CD8-positive, alpha-beta memory T cell (primary cell): Measurements from ENCODE around the gene KRTAP10-4. TPM values are rescaled to one million over a fixed set of nuclear protein-coding genes. Genes with fewer than 3 reads are reported as not detected.

Experiments
- CTCF ChIA-PET: fragments of 350-600 bp; sonication (Branson Sonifier 250); formaldehyde crosslinking; loops from one replicate; lab custom pipeline; 2021; ENCODE audit warnings: antibody characterized with exemption; lab: Charles Lee
- POLR2A ChIA-PET: fragments of 350-600 bp; sonication (Branson Sonifier 250); formaldehyde crosslinking; loops from one replicate; lab custom pipeline; 2021; ENCODE audit warnings: antibody characterized with exemption; lab: Charles Lee
- DNase-seq, 5 donors: peaks; one replicate each; pipeline versions ENCODE4 v3.0.0 to v3.0.0-alpha.2; 2020 to 2022; ENCODE audit warnings: mixed read lengths in 1 of 5
- H3K27ac ChIP-seq: one replicate; pipeline ENCODE4 v1.7.0; 2013; ENCODE audit warnings: low read depth, mild to moderate bottlenecking, low read length, moderate library complexity
- H3K27me3 ChIP-seq: 2 replicates; pipeline ENCODE4 v1.7.0; 2013; ENCODE audit warnings: low read length, mild to moderate bottlenecking; ENCODE audit not compliant: insufficient read depth, poor library complexity, severe bottlenecking
- H3K36me3 ChIP-seq: 2 replicates; pipeline ENCODE4 v1.7.0; 2013; ENCODE audit warnings: mild to moderate bottlenecking, low read length, moderate library complexity; ENCODE audit not compliant: insufficient read depth
- H3K4me1 ChIP-seq: 2 replicates; pipeline ENCODE4 v1.7.0; 2013; ENCODE audit warnings: mild to moderate bottlenecking, low read length, moderate library complexity; ENCODE audit not compliant: insufficient read depth
- H3K4me3 ChIP-seq: 2 replicates; pipeline ENCODE4 v1.7.0; 2013; ENCODE audit warnings: mild to moderate bottlenecking, low read length
- H3K9me3 ChIP-seq: 2 replicates; pipeline ENCODE4 v1.7.0; 2013; ENCODE audit warnings: mild to moderate bottlenecking, low read length
- H3K27ac Mint-ChIP-seq, 8 donors: one replicate each; pipeline ENCODE4 v1.8.0; 2020 to 2021; ENCODE audit warnings: mixed read lengths in 8 of 8, mild to moderate bottlenecking in 6 of 8, inconsistent platforms in 3 of 8, moderate library complexity in 3 of 8
- H3K27me3 Mint-ChIP-seq, 2 donors: one replicate each; pipeline ENCODE4 v1.8.0; 2020 to 2021; ENCODE audit warnings: mixed read lengths in 2 of 2, mild to moderate bottlenecking in 1 of 2, moderate library complexity in 1 of 2
- H3K36me3 Mint-ChIP-seq, 3 donors: one replicate each; pipeline ENCODE4 v1.8.0; 2020 to 2021; ENCODE audit warnings: mixed read lengths in 3 of 3, inconsistent platforms in 1 of 3, mild to moderate bottlenecking in 1 of 3
- H3K4me1 Mint-ChIP-seq, 3 donors: one replicate each; pipeline ENCODE4 v1.8.0; 2020 to 2021; ENCODE audit warnings: mixed read lengths in 3 of 3, inconsistent platforms in 1 of 3, mild to moderate bottlenecking in 1 of 3
- H3K4me3 Mint-ChIP-seq, 7 donors: one replicate each; pipeline ENCODE4 v1.8.0; 2020 to 2021; ENCODE audit warnings: mixed read lengths in 7 of 7, mild to moderate bottlenecking in 6 of 7, moderate library complexity in 4 of 7, inconsistent platforms in 2 of 7
- H3K9me3 Mint-ChIP-seq, 5 donors: one replicate each; pipeline ENCODE4 v1.8.0; 2020 to 2022; ENCODE audit warnings: mixed read lengths in 5 of 5, mild to moderate bottlenecking in 3 of 5, moderate library complexity in 2 of 5, inconsistent platforms in 1 of 5
- polyA plus RNA-seq: library from polyadenylated mRNA; unstranded; fragments of 300-500 nt; fragmentation: Illumina TruSeq; gene quantifications from one replicate; pipeline ENCODE4 v1.2.3, GENCODE V29; 2021
- total RNA-seq, 2 experiments: library from RNA; stranded (reverse); gene quantifications; one replicate each; pipeline ENCODE4 v1.2.3, GENCODE V29; 2021

Gene KRTAP10-4
- total and polyA plus RNA-seq, 3 experiments from 2014 or later, result not detected

GRCh38 chr21:44618504-44618903, 45.0 kb downstream of the KRTAP10-4 start:
- Histone ChIP-seq H3K4me3 (peak overlapping the region; percentile 5), H3K27ac (peak overlapping the region; percentile 57), H3K27me3 (no peaks in the 10 kb centered on the region), H3K9me3 (peaks cover 6% of the 10 kb centered on the region), H3K4me1 (peaks cover 47% of the 10 kb centered on the region), H3K36me3 (no peaks in the 10 kb centered on the region)
- H3K4me1 Mint-ChIP-seq, result peaks cover 44 to 62% (median 54%) of the 10 kb centered on the region in 3 donors
- CTCF ChIA-PET, result interaction anchor here (0.7 to 3.1 kb wide), 10 partner anchors 12 to 175 kb away, joined by 3 to 14 read pairs (median 4); partner anchors contain the start of genes KRTAP10-10, KRTAP10-5 and KRTAP12-3
- peaks cover 12 to 36% (median 19%) of the 10 kb centered on the region in 3 donors for H3K36me3 Mint-ChIP-seq
- H3K27ac Mint-ChIP-seq, result peak overlapping the region; percentile 70 to 95 (median 91)
- peaks cover 0 to 2% of the 10 kb centered on the region in 2 donors for H3K27me3 Mint-ChIP-seq
- peaks cover 25 to 37% (median 33%) of the 10 kb centered on the region in 5 donors for H3K9me3 Mint-ChIP-seq
- peak overlapping the region; percentile 16 to 86 (median 73) for H3K4me3 Mint-ChIP-seq
- DNase-seq, result no peak
- POLR2A ChIA-PET, result interaction anchor here (0.6 to 1.9 kb wide), 3 partner anchors 35 to 137 kb away, joined by 4 to 23 read pairs (median 4); partner anchors contain the start of gene KRTAP12-3

- Histone ChIP-seq H3K4me3 (peak overlapping the region; percentile 5), H3K27ac (peak overlapping the region; percentile 57), H3K36me3 (no peaks in the 10 kb centered on the region), H3K4me1 (peaks cover 47% of the 10 kb centered on the region), H3K9me3 (peaks cover 7% of the 10 kb centered on the region), H3K27me3 (no peaks in the 10 kb centered on the region)
- ChIA-PET POLR2A (interaction anchor here (1.2 to 1.9 kb wide), 2 partner anchors 35 to 39 kb away, joined by 4 to 23 read pairs; partner anchors contain the start of gene KRTAP12-3), CTCF (interaction anchor here (0.7 to 3.1 kb wide), 10 partner anchors 11 to 175 kb away, joined by 3 to 14 read pairs (median 4); partner anchors contain the start of genes KRTAP10-10, KRTAP10-5 and KRTAP12-3)
- Mint-ChIP-seq H3K4me3 (peak overlapping the region; percentile 16 to 86 (median 73)), H3K9me3 (peaks cover 29 to 41% (median 37%) of the 10 kb centered on the region in 5 donors), H3K36me3 (peaks cover 13 to 40% (median 21%) of the 10 kb centered on the region in 3 donors), H3K4me1 (peaks cover 45 to 64% (median 54%) of the 10 kb centered on the region in 3 donors), H3K27ac (peak overlapping the region; percentile 70 to 95 (median 91)), H3K27me3 (peaks cover 0 to 2% of the 10 kb centered on the region in 2 donors)
- peak; percentile 20 to 81 (median 70) for DNase-seq
Observed at GRCh38 chr21:44618909-44619308, 45.4 kb downstream of the KRTAP10-4 start.

- POLR2A ChIA-PET, result interaction anchor here (1.9 kb wide), 1 partner anchor 38 kb away, joined by 23 read pairs; the partner anchor contains the start of gene KRTAP12-3
- Histone ChIP-seq H3K27ac (no peak overlapping the region), H3K36me3 (no peaks in the 10 kb centered on the region), H3K9me3 (peaks cover 7% of the 10 kb centered on the region), H3K4me3 (no peak overlapping the region), H3K4me1 (peaks cover 47% of the 10 kb centered on the region), H3K27me3 (no peaks in the 10 kb centered on the region)
- DNase-seq, result no peak
- peak overlapping the region in 3 of 7 donors; percentile 18 to 44 (median 20) for H3K4me3 Mint-ChIP-seq
- CTCF ChIA-PET, result interaction anchor here (1.3 to 3.1 kb wide), 5 partner anchors 18 to 110 kb away, joined by 3 to 14 read pairs (median 5); partner anchors contain the start of genes KRTAP10-10 and KRTAP12-3
- H3K27ac Mint-ChIP-seq, result peak overlapping the region in 7 of 8 donors; percentile 44 to 95 (median 91)
- H3K27me3 Mint-ChIP-seq, result no peaks in the 10 kb centered on the region
- H3K4me1 Mint-ChIP-seq, result peaks cover 47 to 60% (median 56%) of the 10 kb centered on the region in 3 donors
- peaks cover 15 to 48% (median 21%) of the 10 kb centered on the region in 3 donors for H3K36me3 Mint-ChIP-seq
- H3K9me3 Mint-ChIP-seq, result peaks cover 30 to 49% (median 45%) of the 10 kb centered on the region in 5 donors
Observed at GRCh38 chr21:44619886-44620285, 46.4 kb downstream of the KRTAP10-4 start.

- DNase-seq, result no peak
- ChIA-PET POLR2A (no interaction called here), CTCF (no interaction called here)
- H3K4me3 ChIP-seq, result no peak overlapping the region
- peaks cover 27% of the 10 kb centered on the region for H3K4me1 ChIP-seq
- Mint-ChIP-seq H3K27ac (peak overlapping the region in 1 of 8 donors; percentile 12), H3K4me1 (peaks cover 44 to 52% (median 47%) of the 10 kb centered on the region in 3 donors), H3K9me3 (peaks cover 30 to 49% (median 45%) of the 10 kb centered on the region in 5 donors), H3K36me3 (peaks cover 13 to 48% (median 21%) of the 10 kb centered on the region in 3 donors), H3K27me3 (no peaks in the 10 kb centered on the region), H3K4me3 (peak overlapping the region in 1 of 7 donors; percentile 32)
- peaks cover 7% of the 10 kb centered on the region for H3K9me3 ChIP-seq
- no peaks in the 10 kb centered on the region for H3K27me3 ChIP-seq
- no peak overlapping the region for H3K27ac ChIP-seq
- no peaks in the 10 kb centered on the region for H3K36me3 ChIP-seq
Observed at GRCh38 chr21:44623575-44623974, 50.0 kb downstream of the KRTAP10-4 start.

Other genes with a start within 250 kb of the KRTAP10-4 start
- gene CFAP410, start 234.3 kb upstream of the KRTAP10-4 start, total RNA-seq, result 10 to 100 TPM; 17.6 to 19.2 TPM
- gene CFAP410, start 234.3 kb upstream of the KRTAP10-4 start, polyA plus RNA-seq, result 36.4 TPM
- gene TRPM2, start 220.1 kb upstream of the KRTAP10-4 start, total RNA-seq, result 1 to 10 TPM; 1.9 to 2.6 TPM
- 2.4 TPM for gene TRPM2, start 220.1 kb upstream of the KRTAP10-4 start, polyA plus RNA-seq
- gene LRRC3, start 118.2 kb upstream of the KRTAP10-4 start, total RNA-seq, result under 1 TPM; 0.80 to 0.90 TPM
- gene LRRC3, start 118.2 kb upstream of the KRTAP10-4 start, polyA plus RNA-seq, result 0.17 TPM
- not detected for gene KRTAP10-1, start 33.5 kb upstream of the KRTAP10-4 start, total RNA-seq
- not detected for gene KRTAP10-1, start 33.5 kb upstream of the KRTAP10-4 start, polyA plus RNA-seq
- not detected for gene KRTAP10-2, start 22.2 kb upstream of the KRTAP10-4 start, total RNA-seq
- not detected for gene KRTAP10-2, start 22.2 kb upstream of the KRTAP10-4 start, polyA plus RNA-seq
- gene KRTAP10-3, start 14.9 kb upstream of the KRTAP10-4 start, total RNA-seq, result not detected
- not detected for gene KRTAP10-3, start 14.9 kb upstream of the KRTAP10-4 start, polyA plus RNA-seq
- gene KRTAP10-5, start 6.9 kb downstream of the KRTAP10-4 start, total RNA-seq, result not detected
- not detected for gene KRTAP10-5, start 6.9 kb downstream of the KRTAP10-4 start, polyA plus RNA-seq
- not detected for gene KRTAP10-6, start 18.8 kb downstream of the KRTAP10-4 start, total RNA-seq
- not detected for gene KRTAP10-6, start 18.8 kb downstream of the KRTAP10-4 start, polyA plus RNA-seq
- gene KRTAP10-7, start 26.9 kb downstream of the KRTAP10-4 start, total RNA-seq, result not detected
- gene KRTAP10-7, start 26.9 kb downstream of the KRTAP10-4 start, polyA plus RNA-seq, result not detected
- not detected for gene KRTAP10-8, start 38.4 kb downstream of the KRTAP10-4 start, total RNA-seq
- gene KRTAP10-8, start 38.4 kb downstream of the KRTAP10-4 start, polyA plus RNA-seq, result not detected
- gene KRTAP10-9, start 53.4 kb downstream of the KRTAP10-4 start, total RNA-seq, result not detected
- gene KRTAP10-9, start 53.4 kb downstream of the KRTAP10-4 start, polyA plus RNA-seq, result not detected
- gene KRTAP10-10, start 63.6 kb downstream of the KRTAP10-4 start, total RNA-seq, result not detected
- not detected for gene KRTAP10-10, start 63.6 kb downstream of the KRTAP10-4 start, polyA plus RNA-seq
- gene KRTAP10-11, start 72.7 kb downstream of the KRTAP10-4 start, total RNA-seq, result not detected
- not detected for gene KRTAP10-11, start 72.7 kb downstream of the KRTAP10-4 start, polyA plus RNA-seq
- gene KRTAP12-4, start 80.9 kb downstream of the KRTAP10-4 start, total RNA-seq, result not detected
- gene KRTAP12-4, start 80.9 kb downstream of the KRTAP10-4 start, polyA plus RNA-seq, result not detected
- not detected for gene KRTAP12-3, start 84.2 kb downstream of the KRTAP10-4 start, total RNA-seq
- gene KRTAP12-3, start 84.2 kb downstream of the KRTAP10-4 start, polyA plus RNA-seq, result not detected
- not detected for gene KRTAP12-2, start 93.2 kb downstream of the KRTAP10-4 start, total RNA-seq
- gene KRTAP12-2, start 93.2 kb downstream of the KRTAP10-4 start, polyA plus RNA-seq, result not detected
- gene KRTAP12-1, start 108.4 kb downstream of the KRTAP10-4 start, total RNA-seq, result not detected
- gene KRTAP12-1, start 108.4 kb downstream of the KRTAP10-4 start, polyA plus RNA-seq, result not detected
- gene KRTAP10-12, start 123.4 kb downstream of the KRTAP10-4 start, total RNA-seq, result not detected
- not detected for gene KRTAP10-12, start 123.4 kb downstream of the KRTAP10-4 start, polyA plus RNA-seq
- not detected for gene TSPEAR, start 137.8 kb downstream of the KRTAP10-4 start, total RNA-seq
- 0.05 TPM for gene TSPEAR, start 137.8 kb downstream of the KRTAP10-4 start, polyA plus RNA-seq
- 100 to 1,000 TPM; 112 to 116 TPM for gene UBE2G2, start 228.1 kb downstream of the KRTAP10-4 start, total RNA-seq
- 60.1 TPM for gene UBE2G2, start 228.1 kb downstream of the KRTAP10-4 start, polyA plus RNA-seq
- gene SUMO3, start 244.3 kb downstream of the KRTAP10-4 start, total RNA-seq, result 10 to 100 TPM; 81.7 to 85.3 TPM
- gene SUMO3, start 244.3 kb downstream of the KRTAP10-4 start, polyA plus RNA-seq, result 88.1 TPM